Activated CD4-positive, alpha-beta T cell treated with anti-CD3 and anti-CD28 coated beads, Interleukin-2, amount 10 ng/mL, durations not matched to agents 7 days and 5 days (primary cell): ENCODE data around the gene TMEFF1. TPM values are rescaled to one million over a fixed set of nuclear protein-coding genes. Genes with fewer than 3 reads are reported as not detected.

Source experiments
- CTCF ChIA-PET: fragments of 350-600 bp; sonication (Branson Sonifier 250); formaldehyde crosslinking; loops from one replicate; lab custom pipeline; 2021; ENCODE audit warnings: antibody characterized with exemption; lab: Charles Lee
- POLR2A ChIA-PET: fragments of 350-600 bp; sonication (Branson Sonifier 250); formaldehyde crosslinking; loops from one replicate; lab custom pipeline; 2021; ENCODE audit warnings: antibody characterized with exemption; lab: Charles Lee
- DNase-seq: peaks from one replicate; pipeline ENCODE4 v3.0.0-alpha.2; 2020
- H3K27ac Mint-ChIP-seq: one replicate; pipeline ENCODE4 v1.8.0; 2021; ENCODE audit warnings: mild to moderate bottlenecking, moderate library complexity, mixed read lengths
- H3K27me3 Mint-ChIP-seq: one replicate; pipeline ENCODE4 v1.8.0; 2021; ENCODE audit warnings: mixed read lengths
- H3K36me3 Mint-ChIP-seq: one replicate; pipeline ENCODE4 v1.8.0; 2021; ENCODE audit warnings: low read depth, mixed read lengths
- H3K4me1 Mint-ChIP-seq: one replicate; pipeline ENCODE4 v1.8.0; 2021; ENCODE audit warnings: mixed read lengths
- H3K4me3 Mint-ChIP-seq: one replicate; pipeline ENCODE4 v1.8.0; 2021; ENCODE audit warnings: mild to moderate bottlenecking, moderate library complexity, mixed read lengths
- H3K9me3 Mint-ChIP-seq: one replicate; pipeline ENCODE4 v1.8.0; 2021; ENCODE audit warnings: mixed read lengths
- total RNA-seq, 2 experiments: library from RNA; stranded (reverse); gene quantifications; one replicate each; pipeline ENCODE4 v1.2.3, GENCODE V29; 2021

The TMEFF1 gene
- total RNA-seq: not detected

DNA sequence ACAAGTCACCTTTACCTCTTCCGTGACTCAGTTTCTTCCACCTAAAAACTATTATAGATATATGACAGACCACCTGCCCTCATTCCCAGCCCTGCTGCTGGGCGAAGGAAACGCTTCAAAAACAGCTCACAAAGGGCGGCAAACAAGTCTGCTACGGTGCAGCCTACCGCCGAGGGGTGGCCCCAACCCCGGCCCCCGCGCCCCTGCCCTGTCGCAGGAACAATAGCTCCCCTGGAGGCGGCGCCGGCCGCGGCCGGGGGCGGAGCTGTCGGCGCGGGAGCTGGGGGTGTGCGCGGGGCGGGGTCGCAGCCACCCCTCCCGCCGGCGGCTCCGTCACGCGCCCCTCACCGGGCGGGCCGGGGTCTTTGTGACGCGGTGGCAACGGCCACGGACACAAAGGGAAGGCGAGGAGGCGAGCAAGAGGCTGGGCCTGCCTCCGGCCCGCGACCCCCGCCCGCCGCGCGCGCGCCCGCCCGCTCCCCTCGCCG, at the start of gene TMEFF1:
Gene TMEFF1, plus strand, starts transcription at position 362 of the 488 bp plus-strand sequence. CDS start 396 bp downstream, outside the sequence.
- peak; percentile 39 for DNase-seq
- ChIA-PET CTCF (no interaction called here), POLR2A (no interaction called here)
- Mint-ChIP-seq H3K4me1 (peaks cover 5% of the 10 kb centered on the region), H3K9me3 (no peaks in the 10 kb centered on the region), H3K4me3 (peak within 1 kb of the TSS; percentile 59), H3K27ac (no peak within 1 kb of the TSS), H3K27me3 (peaks cover 48% of the 10 kb centered on the region), H3K36me3 (no peaks in the 10 kb centered on the region)

GRCh38 chr9:100425758-100426157, 47.2 kb upstream of the TMEFF1 start:
- peaks cover 3% of the 10 kb centered on the region for H3K36me3 Mint-ChIP-seq
- no peak overlapping the region for H3K27ac Mint-ChIP-seq
- H3K27me3 Mint-ChIP-seq: peaks cover 14% of the 10 kb centered on the region
- peak overlapping the region; percentile 90 for H3K4me3 Mint-ChIP-seq
- DNase-seq: no peak
- H3K4me1 Mint-ChIP-seq: peaks cover 27% of the 10 kb centered on the region
- POLR2A ChIA-PET: no interaction called here
- H3K9me3 Mint-ChIP-seq: no peaks in the 10 kb centered on the region
- CTCF ChIA-PET: interaction anchor here (0.5 to 1.3 kb wide), 3 partner anchors 16 to 72 kb away, joined by 3 to 6 read pairs (median 4); no protein-coding TSS in a partner anchor

GRCh38 chr9:100426189-100426529, 46.8 kb upstream of the TMEFF1 start:
- Mint-ChIP-seq H3K27ac (peak overlapping the region; percentile 95), H3K4me3 (peak overlapping the region; percentile 90), H3K27me3 (peaks cover 14% of the 10 kb centered on the region), H3K9me3 (no peaks in the 10 kb centered on the region), H3K36me3 (peaks cover 3% of the 10 kb centered on the region), H3K4me1 (peaks cover 27% of the 10 kb centered on the region)
- no peak for DNase-seq
- ChIA-PET POLR2A (no interaction called here), CTCF (interaction anchor here (0.5 to 1.3 kb wide), 3 partner anchors 15 to 52 kb away, joined by 3 to 6 read pairs (median 3); no protein-coding TSS in a partner anchor)

- CTCF ChIA-PET: interaction anchor here (0.6 to 1.3 kb wide), 3 partner anchors 15 to 425 kb away, joined by 3 read pairs; no protein-coding TSS in a partner anchor
These were observed 46.2 kb upstream of the TMEFF1 start, which contains the start of gene MSANTD3 for GRCh38 chr9:100426530-100427365. TSS of gene MSANTD3 (plus strand) at chr9:100427143. CDS start at chr9:100441939, 14,796 bp downstream.

DNA sequence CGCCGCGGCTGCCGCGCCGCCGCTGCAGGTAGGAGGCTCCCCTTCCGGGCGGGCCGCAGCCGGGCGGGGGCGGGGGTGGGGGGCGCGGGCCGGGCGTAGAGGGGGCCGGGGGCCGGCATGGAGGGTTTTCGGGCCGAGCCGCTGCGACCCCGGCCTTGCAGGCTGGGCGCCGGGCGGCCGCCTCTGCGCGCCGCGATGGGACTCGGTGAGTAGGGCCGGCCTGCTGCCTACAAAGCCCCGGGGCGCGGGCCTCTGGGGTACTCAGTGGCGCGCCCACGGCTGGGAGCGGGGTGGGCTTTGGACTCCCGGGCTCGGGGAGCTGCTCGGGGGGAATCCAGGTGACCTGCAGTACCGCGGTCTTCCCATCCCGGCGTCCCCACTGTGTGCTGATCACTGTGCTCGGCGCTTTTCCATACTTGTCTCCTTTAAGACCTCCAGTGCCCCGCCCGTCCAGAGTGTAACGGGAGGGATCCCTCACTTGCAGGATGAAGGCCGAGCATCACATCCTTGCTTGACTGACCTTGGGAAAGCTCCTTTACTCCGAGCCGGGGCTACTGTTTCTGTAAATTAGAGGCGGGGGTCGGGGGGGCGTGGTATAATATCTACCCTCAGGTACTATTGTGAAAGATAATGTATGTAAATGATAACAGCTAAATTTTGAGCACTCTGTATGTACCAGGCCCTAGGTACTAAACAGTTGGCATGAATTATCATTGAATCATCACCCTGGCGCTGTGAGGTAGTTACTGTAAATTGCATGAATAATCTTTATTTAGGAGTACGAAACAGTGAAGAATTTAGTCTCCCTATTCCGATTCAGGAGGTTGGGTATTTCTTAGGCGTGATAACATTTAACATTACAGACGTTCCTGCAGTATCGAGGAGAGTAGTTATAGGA, 45.3 kb upstream of the TMEFF1 start:
- POLR2A ChIA-PET: no interaction called here
- H3K4me3 Mint-ChIP-seq: peak overlapping the region; percentile 77
- peak; percentile 9 for DNase-seq

More at GRCh38 chr9:100426530-100427365, 46.2 kb upstream of the TMEFF1 start, which contains the start of gene MSANTD3:
- peak; percentile 47 for DNase-seq
- H3K4me3 Mint-ChIP-seq: peak within 1 kb of the TSS; percentile 90
- peaks cover 13% of the 10 kb centered on the region for H3K27me3 Mint-ChIP-seq
- peaks cover 27% of the 10 kb centered on the region for H3K4me1 Mint-ChIP-seq
- H3K27ac Mint-ChIP-seq: peak within 1 kb of the TSS; percentile 95
- peaks cover 3% of the 10 kb centered on the region for H3K36me3 Mint-ChIP-seq
- POLR2A ChIA-PET: no interaction called here
- H3K9me3 Mint-ChIP-seq: no peaks in the 10 kb centered on the region

GRCh38 chr9:100428871-100429654, 43.9 kb upstream of the TMEFF1 start:
- peaks cover 27% of the 10 kb centered on the region for H3K4me1 Mint-ChIP-seq
- CTCF ChIA-PET: interaction anchor here (0.7 kb wide), 1 partner anchor 40 kb away, joined by 3 read pairs; no protein-coding TSS in a partner anchor
- no peak for DNase-seq
- POLR2A ChIA-PET: no interaction called here
- peaks cover 10% of the 10 kb centered on the region for H3K27me3 Mint-ChIP-seq
- peaks cover 3% of the 10 kb centered on the region for H3K36me3 Mint-ChIP-seq
- no peak overlapping the region for H3K4me3 Mint-ChIP-seq
- no peak overlapping the region for H3K27ac Mint-ChIP-seq
- H3K9me3 Mint-ChIP-seq: no peaks in the 10 kb centered on the region

More for the DNA sequence above, 45.3 kb upstream of the TMEFF1 start:
- peak overlapping the region; percentile 77 for H3K27ac Mint-ChIP-seq
- H3K9me3 Mint-ChIP-seq: no peaks in the 10 kb centered on the region
- peaks cover 11% of the 10 kb centered on the region for H3K27me3 Mint-ChIP-seq
- CTCF ChIA-PET: interaction anchor here (0.6 kb wide), 1 partner anchor 425 kb away, joined by 3 read pairs; no protein-coding TSS in a partner anchor
- H3K4me1 Mint-ChIP-seq: peaks cover 27% of the 10 kb centered on the region
- H3K36me3 Mint-ChIP-seq: peaks cover 3% of the 10 kb centered on the region

- no peak for DNase-seq
- Mint-ChIP-seq H3K4me1 (peaks cover 27% of the 10 kb centered on the region), H3K4me3 (no peak overlapping the region), H3K27me3 (peaks cover 10% of the 10 kb centered on the region), H3K27ac (no peak overlapping the region), H3K9me3 (no peaks in the 10 kb centered on the region), H3K36me3 (peaks cover 3% of the 10 kb centered on the region)
- ChIA-PET POLR2A (interaction anchor here (0.6 kb wide), 1 partner anchor 35 kb away, joined by 7 read pairs; no protein-coding TSS in a partner anchor), CTCF (interaction anchor here (0.6 to 1.1 kb wide), 2 partner anchors 9 to 1475 kb away, joined by 3 to 4 read pairs; no protein-coding TSS in a partner anchor)
These were observed 42.5 kb upstream of the TMEFF1 start for GRCh38 chr9:100430286-100430940.

DNA sequence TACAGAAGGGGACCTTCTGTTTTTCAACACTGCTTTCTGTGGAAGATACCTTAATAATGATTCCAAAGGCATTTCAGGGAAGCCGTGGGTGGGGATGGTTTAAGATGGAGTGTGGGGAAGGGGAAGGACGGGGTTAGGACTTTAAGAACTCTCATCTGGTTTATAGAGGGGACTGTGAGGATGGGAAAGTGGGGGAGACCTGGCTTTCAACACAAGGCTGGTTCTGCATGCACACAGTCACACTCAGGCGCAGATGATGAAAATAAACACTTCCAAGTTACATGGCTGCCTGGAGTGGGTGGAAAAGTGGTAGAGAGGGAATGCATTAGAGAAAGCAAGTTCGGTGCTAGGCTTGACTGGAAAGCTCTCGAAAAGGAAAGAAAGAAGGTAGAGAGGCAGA, 41.1 kb upstream of the TMEFF1 start:
- POLR2A ChIA-PET: interaction anchor here (1.2 kb wide), 1 partner anchor 10 kb away, joined by 4 read pairs; no protein-coding TSS in a partner anchor
- H3K27ac Mint-ChIP-seq: no peak overlapping the region
- no peak for DNase-seq
- peaks cover 14% of the 10 kb centered on the region for H3K4me1 Mint-ChIP-seq
- H3K4me3 Mint-ChIP-seq: no peak overlapping the region
- H3K9me3 Mint-ChIP-seq: no peaks in the 10 kb centered on the region
- CTCF ChIA-PET: no interaction called here
- H3K27me3 Mint-ChIP-seq: no peaks in the 10 kb centered on the region
- peaks cover 3% of the 10 kb centered on the region for H3K36me3 Mint-ChIP-seq

DNA sequence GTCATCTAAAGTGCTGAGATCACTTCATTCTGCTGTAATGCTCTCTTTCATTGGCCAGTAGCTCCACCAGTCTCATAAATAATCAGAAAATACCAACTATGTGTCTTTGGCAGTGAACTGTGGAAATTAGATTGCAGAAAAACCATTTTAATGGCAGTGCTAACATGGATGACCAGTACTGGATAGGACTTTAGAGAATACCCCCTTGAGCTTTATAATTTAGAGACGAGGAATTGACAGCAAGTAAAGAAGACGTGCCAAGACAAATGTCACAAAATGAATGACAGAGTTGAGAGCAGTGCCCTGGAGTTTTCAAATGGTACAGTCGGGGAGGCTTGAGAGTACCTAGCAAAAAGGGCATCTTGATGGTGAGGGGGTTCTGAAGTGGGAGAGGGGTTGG, 40.2 kb upstream of the TMEFF1 start:
- no peaks in the 10 kb centered on the region for H3K27me3 Mint-ChIP-seq
- H3K4me1 Mint-ChIP-seq: peaks cover 12% of the 10 kb centered on the region

GRCh38 chr9:100436571-100436970, 36.4 kb upstream of the TMEFF1 start:
- Mint-ChIP-seq H3K36me3 (no peaks in the 10 kb centered on the region), H3K27me3 (no peaks in the 10 kb centered on the region), H3K4me3 (no peak overlapping the region), H3K4me1 (no peaks in the 10 kb centered on the region), H3K27ac (no peak overlapping the region), H3K9me3 (no peaks in the 10 kb centered on the region)
- ChIA-PET CTCF (no interaction called here), POLR2A (no interaction called here)
- DNase-seq: no peak

More for the DNA sequence above, 40.2 kb upstream of the TMEFF1 start:
- Mint-ChIP-seq H3K4me3 (no peak overlapping the region), H3K27ac (no peak overlapping the region), H3K36me3 (peaks cover 3% of the 10 kb centered on the region), H3K9me3 (no peaks in the 10 kb centered on the region)
- no peak for DNase-seq
- POLR2A ChIA-PET: interaction anchor here (1.2 kb wide), 1 partner anchor 9 kb away, joined by 4 read pairs; no protein-coding TSS in a partner anchor
- CTCF ChIA-PET: no interaction called here
